GM18505 (cell line): ENCODE measurements around the gene HOXD9.

Experiments used
- ATAC-seq: cut with Tn5 transposase; IDR thresholded peaks from one replicate; pipeline ENCODE4 v1.9.1; 2021; ENCODE audit not compliant: unreplicated experiment
- POLR2A ChIP-seq: IDR thresholded peaks from 4 replicates; pipeline ENCODE4 v1.6.1; 2011; ENCODE audit warnings: borderline replicate concordance; ENCODE audit not compliant: insufficient read depth, insufficient read length; ENCODE audit errors: extremely low read depth

The HOXD9 gene

DNA sequence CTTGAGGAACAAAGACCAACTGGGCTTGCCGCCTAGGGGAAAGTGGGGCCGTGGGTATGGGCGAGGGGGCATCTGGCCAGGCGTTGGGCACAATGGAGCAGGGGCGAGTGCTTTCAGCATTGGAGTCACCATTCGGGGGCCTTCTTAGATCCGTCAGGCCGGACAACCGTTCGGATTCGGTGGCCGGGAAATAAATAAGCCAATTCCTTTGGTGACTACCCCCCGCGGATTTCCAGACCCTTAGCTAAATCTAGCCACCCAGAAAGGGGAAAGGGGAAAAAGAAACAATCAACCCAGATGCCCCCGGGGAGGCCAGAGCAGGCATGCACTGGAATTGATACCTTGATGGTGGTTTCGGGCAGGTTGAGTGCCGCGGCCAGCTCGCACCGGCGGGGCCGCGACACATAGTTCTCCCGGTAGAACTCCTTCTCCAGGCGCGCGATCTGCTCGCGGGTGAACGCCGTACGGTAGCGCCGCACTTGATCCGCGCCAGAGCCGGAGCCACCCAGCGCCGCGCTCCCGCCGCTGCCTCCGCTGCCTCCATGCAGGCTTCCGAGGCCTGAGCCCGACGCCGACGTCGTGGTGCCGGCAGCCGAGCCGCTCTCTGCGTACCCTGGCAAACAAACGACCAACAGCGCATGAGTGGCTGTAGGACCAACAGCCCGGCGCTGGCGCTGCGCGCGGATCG is 40.5 kb upstream of the HOXD9 start:
- no peak for TF ChIP-seq POLR2A
- ATAC-seq, result no peak

GRCh38 chr2:176082525-176082823 is 40.0 kb upstream of the HOXD9 start:
- ATAC-seq, result no peak
- no peak for TF ChIP-seq POLR2A

DNA sequence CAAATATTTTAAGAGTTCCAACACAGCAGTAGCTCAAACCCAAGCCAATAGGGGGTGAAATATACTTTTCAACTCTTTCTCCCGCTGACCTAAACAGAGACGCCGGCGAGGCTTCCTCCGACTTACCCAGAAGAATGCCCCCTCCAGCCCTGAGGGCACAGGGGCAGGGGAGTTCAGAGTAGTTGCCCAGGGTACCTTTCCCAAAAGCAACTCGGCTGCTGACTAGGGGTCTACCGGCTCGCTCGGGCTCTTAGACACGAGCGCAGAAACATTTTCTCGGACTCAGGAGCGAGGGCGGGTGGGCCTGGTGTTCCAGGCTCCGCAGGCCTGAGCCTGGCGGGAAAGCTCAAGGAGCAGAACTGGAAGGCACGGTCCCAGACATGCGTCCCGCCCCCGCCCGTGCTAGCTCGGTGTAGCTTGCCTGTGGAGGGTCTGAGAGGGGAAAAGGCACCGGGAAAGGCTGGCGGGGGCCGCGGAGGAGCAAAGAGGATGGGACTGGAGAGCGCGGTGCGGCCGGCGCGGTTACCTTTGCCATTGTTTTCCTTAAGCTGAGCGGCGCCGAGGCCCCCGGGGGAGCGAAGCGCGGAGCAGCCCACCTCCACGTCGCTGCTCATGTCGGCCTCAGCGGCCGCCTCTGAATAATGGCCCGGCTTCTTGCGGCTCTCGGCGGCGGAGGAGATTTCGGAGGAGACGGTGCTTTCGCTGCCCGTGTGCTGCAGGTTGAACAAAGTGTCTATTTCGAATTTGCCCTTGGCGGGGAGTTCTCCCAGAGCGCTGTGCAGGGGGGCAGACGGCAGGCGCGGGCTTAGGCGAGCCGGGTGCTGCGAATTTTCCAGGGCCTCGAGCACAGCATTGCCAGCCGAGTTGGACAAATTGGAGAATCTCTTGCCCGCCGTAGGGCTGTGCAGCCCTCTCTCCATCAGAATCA is 39.4 kb upstream of the HOXD9 start:
- no peak for TF ChIP-seq POLR2A
- ATAC-seq, result no peak

- no peak for ATAC-seq
- TF ChIP-seq POLR2A, result no peak
These were observed 38.7 kb upstream of the HOXD9 start, which contains the start of gene EVX2 for GRCh38 chr2:176083796-176084261. Gene EVX2 (minus strand): TSS chr2:176083962. CDS start chr2:176083776, 186 bp downstream.

DNA sequence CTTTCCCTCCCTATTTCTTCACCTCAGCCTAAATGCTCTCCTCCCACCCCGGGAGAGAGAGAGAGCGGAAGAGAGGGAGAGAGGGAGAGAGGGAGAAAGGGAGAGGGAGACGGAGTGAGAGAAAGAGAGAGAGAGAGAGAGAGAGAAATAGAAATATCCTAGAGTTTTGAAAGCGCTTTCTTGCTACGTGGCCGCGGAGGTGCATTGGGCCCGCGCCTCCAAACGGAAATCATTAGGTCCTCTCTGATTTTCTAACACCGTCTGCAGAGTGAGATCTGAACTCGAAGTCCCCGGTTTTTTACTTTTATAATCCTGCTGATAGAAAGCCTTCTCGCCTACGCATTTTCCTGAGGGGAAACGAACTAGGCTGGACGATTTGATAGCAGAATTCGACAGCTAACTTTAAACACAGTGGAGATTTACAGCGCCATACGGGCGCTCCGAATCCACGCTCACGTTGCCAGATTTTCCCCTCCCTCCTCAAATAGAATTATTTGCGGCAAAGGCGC is 37.9 kb upstream of the HOXD9 start:
- no peak for ATAC-seq
- no peak for TF ChIP-seq POLR2A

- no peak for ATAC-seq
- TF ChIP-seq POLR2A, result no peak
These were observed 37.3 kb upstream of the HOXD9 start for GRCh38 chr2:176085120-176085788.

GRCh38 chr2:176085861-176086771 is 36.4 kb upstream of the HOXD9 start:
- no peak for TF ChIP-seq POLR2A
- ATAC-seq, result no peak

- no peak for ATAC-seq
- TF ChIP-seq POLR2A, result no peak
These were observed 35.0 kb upstream of the HOXD9 start for GRCh38 chr2:176087330-176088047.

GRCh38 chr2:176088048-176088936 is 34.2 kb upstream of the HOXD9 start:
- no peak for ATAC-seq
- TF ChIP-seq POLR2A, result no peak

DNA sequence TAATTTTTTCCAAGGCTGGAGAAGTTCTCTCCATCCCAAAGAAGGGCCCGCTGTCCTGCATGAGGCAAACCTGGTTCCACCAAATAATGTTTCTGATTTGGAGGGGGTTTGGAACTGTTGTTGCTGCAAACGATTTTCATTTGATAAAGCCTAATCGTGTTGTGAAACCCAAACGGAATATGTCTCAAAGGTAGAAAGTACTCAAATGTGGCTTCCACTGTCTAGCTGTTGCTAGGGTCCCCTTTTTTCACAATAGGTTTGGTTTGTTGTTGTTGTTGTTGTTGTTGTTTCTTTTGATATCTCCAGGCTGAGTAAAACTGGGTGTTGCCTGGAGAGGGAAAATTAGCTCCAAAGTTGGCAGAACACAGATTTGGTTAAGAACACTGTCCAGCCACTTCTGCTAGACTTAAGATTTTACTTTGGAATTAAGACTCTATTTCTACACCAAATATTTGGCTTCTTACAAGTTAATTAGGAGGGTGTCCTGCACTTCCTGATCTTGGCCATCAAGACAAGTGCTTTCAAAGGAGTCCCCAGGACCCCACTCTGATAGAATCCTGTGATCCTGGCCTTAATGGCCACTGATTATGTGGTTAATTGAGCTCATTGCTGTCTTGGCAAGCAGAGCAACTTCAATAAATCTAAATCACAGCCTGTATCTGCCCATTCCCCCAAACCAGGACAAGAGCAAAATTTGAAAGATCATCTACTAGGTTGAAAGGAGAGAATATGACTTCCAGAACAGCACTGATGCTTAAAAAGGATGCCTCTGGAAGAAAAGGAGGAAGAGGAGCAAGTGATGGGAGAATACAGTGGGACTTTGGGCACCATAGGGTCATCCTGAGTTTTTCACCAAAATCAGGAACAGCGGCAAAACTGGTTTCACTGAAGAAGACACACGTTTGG is 33.3 kb upstream of the HOXD9 start:
- ATAC-seq, result no peak
- no peak for TF ChIP-seq POLR2A
